HepG2 (cell line): Measurements from ENCODE around the gene GRB7. TPM values are rescaled to one million over a fixed set of nuclear protein-coding genes. Genes with fewer than 3 reads are reported as not detected.

Experiments used
- AGO2 ChIP-seq: fragments of 200-400 bp; formaldehyde crosslinking; optimal IDR thresholded peaks from 2 replicates; pipeline ENCODE3; 2017; ENCODE audit warnings: mild to moderate bottlenecking, low read depth, low read length, moderate library complexity
- AHR ChIP-seq: IDR thresholded peaks from 2 replicates; pipeline ENCODE4 v1.6.1; 2018; ENCODE audit warnings: missing genetic modification reagents, missing compliant biosample characterization
- DMTF1 ChIP-seq: sonication (generic); formaldehyde crosslinking; IDR thresholded peaks from 2 replicates; pipeline ENCODE4 v1.4.0; 2020; ENCODE audit warnings: mild to moderate bottlenecking, missing genetic modification reagents
- GLMP ChIP-seq: sonication (generic); formaldehyde crosslinking; IDR thresholded peaks from 2 replicates; pipeline ENCODE4 v1.9.0; 2021; ENCODE audit warnings: missing genetic modification reagents, mild to moderate bottlenecking, borderline replicate concordance
- HOXD1 ChIP-seq: sonication (generic); formaldehyde crosslinking; IDR thresholded peaks from 2 replicates; pipeline ENCODE4 v1.5.0; 2020; ENCODE audit warnings: missing genetic modification reagents
- MBNL3 ChIP-seq: fragments of 250-450 bp; sonication (Bioruptor Pico); conservative IDR thresholded peaks from 2 replicates; pipeline ENCODE4 v1.8.0; 2022; ENCODE audit warnings: mild to moderate bottlenecking, inconsistent platforms
- PAWR ChIP-seq: sonication (generic); formaldehyde crosslinking; IDR thresholded peaks from 2 replicates; pipeline ENCODE4 v1.4.0; 2020; ENCODE audit warnings: missing genetic modification reagents, mild to moderate bottlenecking, borderline replicate concordance
- PBX3 ChIP-seq: sonication (generic); formaldehyde crosslinking; IDR thresholded peaks from 2 replicates; pipeline ENCODE4 v1.8.1; 2023; ENCODE audit warnings: missing genetic modification reagents, inconsistent platforms, borderline replicate concordance
- RBFOX2 ChIP-seq: fragments of 200-400 bp; formaldehyde crosslinking; IDR thresholded peaks from 2 replicates; pipeline ENCODE4 v1.6.1; 2017; ENCODE audit warnings: low read depth, mild to moderate bottlenecking, low read length
- RXRA ChIP-seq: sonication (generic); formaldehyde crosslinking; IDR thresholded peaks from 2 replicates; pipeline ENCODE4 v1.5.1; 2020; ENCODE audit warnings: missing genetic modification reagents
- SKIL ChIP-seq: sonication (generic); formaldehyde crosslinking; IDR thresholded peaks from 2 replicates; pipeline ENCODE4 v1.8.0; 2022; ENCODE audit warnings: missing genetic modification reagents, mild to moderate bottlenecking, moderate library complexity, borderline replicate concordance
- TAF1 ChIP-seq: sonication (generic); formaldehyde crosslinking; IDR thresholded peaks from 2 replicates; pipeline ENCODE4 v1.4.0; 2020; ENCODE audit warnings: missing genetic modification reagents
- ZBTB37 ChIP-seq: sonication (generic); formaldehyde crosslinking; IDR thresholded peaks from 2 replicates; pipeline ENCODE4 v1.4.0; 2020; ENCODE audit warnings: mild to moderate bottlenecking, missing genetic modification reagents
- ZNF17 ChIP-seq: sonication (generic); formaldehyde crosslinking; IDR thresholded peaks from 2 replicates; pipeline ENCODE4 v1.5.0; 2020; ENCODE audit warnings: mild to moderate bottlenecking, missing genetic modification reagents
- ZNF280D ChIP-seq: sonication (generic); formaldehyde crosslinking; IDR thresholded peaks from 2 replicates; pipeline ENCODE4 v1.5.1; 2020; ENCODE audit warnings: mild to moderate bottlenecking, missing genetic modification reagents
- ZNF552 ChIP-seq: sonication (generic); formaldehyde crosslinking; IDR thresholded peaks from 2 replicates; pipeline ENCODE4 v1.9.0; 2022; ENCODE audit warnings: missing genetic modification reagents, mild to moderate bottlenecking, borderline replicate concordance
- polyA plus RNA-seq, 8 experiments: library from polyadenylated mRNA; depleted of rRNA in 3 of 8; stranded (reverse) in 7 of 8; unstranded in 1 of 8; fragments of >200 nt; fragmentation: Illumina TruSeq in 4 of 8; extraction: Trizol in 4 of 8; gene quantifications; 2 replicates each; pipeline versions ENCODE4 v1.2.1 to v1.2.3, GENCODE V29; 2011 to 2016; ENCODE audit warnings: low read depth in 4 of 8, missing spikeins in 1 of 8, mixed read lengths in 1 of 8; ENCODE audit not compliant: insufficient read depth in 1 of 8
- total RNA-seq, 5 experiments: library from RNA; depleted of rRNA; stranded (reverse); fragments of >200 nt; fragmentation: Illumina TruSeq; extraction: Trizol; gene quantifications; 2 replicates each; pipeline ENCODE4 v1.2.3, GENCODE V29; 2016; ENCODE audit warnings: low read depth in 1 of 5

The GRB7 gene
- total and polyA plus RNA-seq, 2 of the 13 experiments (the other 11 are each of a cell fraction or from before 2014, with no cell fraction given): 60.2 to 77.7 TPM

GRCh38 chr17:39750131-39751015 is 12.6 kb downstream of the GRB7 start (continued):
- TF ChIP-seq PAWR (CRISPR knock-in tag) (no peak), TAF1 (no peak; the same call in 1 of the 2 replicates), DMTF1 (no peak), AHR (CRISPR knock-in tag) (no peak), GLMP (CRISPR knock-in tag) (no peak), PBX3 (CRISPR knock-in tag) (no peak), AGO2 (peak; percentile 60), ZNF280D (CRISPR knock-in tag) (0 out of 2 replicates have a peak, but pooled peaks have one; percentile 69), ZNF17 (CRISPR knock-in tag) (no peak), SKIL (CRISPR knock-in tag) (0 out of 2 replicates have a peak, but pooled peaks have one; percentile 33), RBFOX2 (no peak), ZNF552 (peak; percentile 68; the same call in 1 of the 2 replicates), RXRA (CRISPR knock-in tag) (peak; percentile 98), HOXD1 (no peak), ZBTB37 (CRISPR knock-in tag) (no peak; the same call in 1 of the 2 replicates), MBNL3 (CRISPR knock-in tag) (no peak)
